ENCODE results near the gene AK8. TPM values are rescaled to one million over a fixed set of nuclear protein-coding genes. Genes with fewer than 3 reads are reported as not detected.

The AK8 gene
- total and polyA plus RNA-seq, 2 of the 4 experiments (the other 2 are of a cell fraction): under 0.01 to 0.09 TPM

- in situ Hi-C loops (cut with MboI; ENCODE audit: low sequenced_read_pairs) (no loop called here), intact Hi-C loops (cut with micrococcal nuclease) (no loop called here), dilution Hi-C loops (cut with HindIII; ENCODE audit: low sequenced_read_pairs, unreplicated experiment) (no loop called here)
- Histone ChIP-seq H4K20me1 (ENCODE audit: insufficient read depth, low read length) (no peaks in the 10 kb centered on the region), H2BK20ac (ENCODE audit: low read depth, low read length) (no peak overlapping the region), H3K4me3 (ENCODE audit: insufficient read depth, low read depth, low read length) (no peak overlapping the region), H2AK5ac (ENCODE audit: low read depth, low read length) (no peak overlapping the region), H3K79me1 (ENCODE audit: low read depth in 1 of 2, low read length in 2 of 2) (no peaks in the 10 kb centered on the region), H2AK9ac (replicated peaks; ENCODE audit: low read depth, low read length, poor library complexity) (no peak overlapping the region), H3K27ac (ENCODE audit: insufficient read depth, low read length) (no peak overlapping the region), H2BK5ac (ENCODE audit: low read depth, low read length, poor library complexity, severe bottlenecking) (no peak overlapping the region), H3K56ac (ENCODE audit: extremely low read depth, insufficient read depth, low read length) (no peak overlapping the region), H3K14ac (replicated peaks; ENCODE audit: low read depth, low read length) (no peak overlapping the region), H2BK120ac (ENCODE audit: low read depth, low read length) (no peak overlapping the region), H2AFZ (replicated peaks; ENCODE audit: low read length, poor library complexity) (no peak overlapping the region), H3K36me3 (ENCODE audit: control insufficient read depth, insufficient read depth, low read length) (no peaks in the 10 kb centered on the region), H4K91ac (ENCODE audit: insufficient read depth, low read depth, low read length) (no peak overlapping the region), H3K18ac (ENCODE audit: low read depth, low read length) (no peak overlapping the region), H3K23ac (ENCODE audit: low read depth, low read length) (no peak overlapping the region), H3K9me3 (ENCODE audit: control insufficient read depth, insufficient read depth, low read length) (no peaks in the 10 kb centered on the region), H3K4me1 (ENCODE audit: control insufficient read depth, insufficient read depth, low read length) (peaks cover 8% of the 10 kb centered on the region; the same call in 1 of the 2 replicates), H3K4me2 (ENCODE audit: low read depth, low read length) (no peak overlapping the region), H3K27me3 (ENCODE audit: control insufficient read depth, insufficient read depth, low read length) (peaks cover 34% of the 10 kb centered on the region), H4K8ac (ENCODE audit: low read depth in 2 of 2, low read length in 2 of 2) (no peak overlapping the region), H3K4ac (ENCODE audit: low read depth, low read length) (no peak overlapping the region), H3K9ac (ENCODE audit: low read depth, low read length) (no peak overlapping the region), H4K5ac (ENCODE audit: low read depth, low read length) (no peak overlapping the region), H2BK15ac (ENCODE audit: low read depth, low read length) (no peak overlapping the region), H3K9me1 (ENCODE audit: insufficient read depth, low read length) (no peaks in the 10 kb centered on the region)
- no TSS peak for BruUV-seq (replicated peaks)
- ChIA-PET CTCF (no interaction called here), POLR2A (ENCODE audit: unreplicated experiment) (no interaction called here)
- DNase-seq: no peak
- TF ChIP-seq USF2 (IDR thresholded peaks at IDR 0.05; ENCODE audit: low read depth, low read length): no peak
- TF ChIP-seq NFE2L2 (IDR thresholded peaks at IDR 0.05; ENCODE audit: low read depth, low read length): no peak
- no peak for TF ChIP-seq CHD1 (IDR thresholded peaks at IDR 0.05; ENCODE audit: low read depth, low read length)
- no peak for TF ChIP-seq POLR2A (IDR thresholded peaks at IDR 0.05; ENCODE audit: low read depth, low read length)
- no peak for TF ChIP-seq SMC3 (IDR thresholded peaks at IDR 0.05; ENCODE audit: low read depth, low read length)
- TF ChIP-seq RFX5 (IDR thresholded peaks at IDR 0.05; ENCODE audit: low read depth, low read length): no peak
- TF ChIP-seq BHLHE40 (IDR thresholded peaks at IDR 0.05; ENCODE audit: low read depth, low read length): no peak
- TF ChIP-seq MAFK (IDR thresholded peaks at IDR 0.05; ENCODE audit: low read depth, low read length): no peak
- TF ChIP-seq MAZ (IDR thresholded peaks at IDR 0.05; ENCODE audit: borderline replicate concordance, low read depth, low read length): no peak
- TF ChIP-seq CEBPB (IDR thresholded peaks at IDR 0.05; ENCODE audit: low read depth, low read length): no peak
- ATAC-seq (ENCODE audit: low read depth): no peak
- whole genome bisulfite sequencing, 2 experiments (ENCODE audit: extremely low coverage in 2 of 2, insufficient read length in 1 of 2): no CpG with 5 or more reads among the region's 5 CpGs
Observed at GRCh38 chr9:132855904-132856303, 22.2 kb downstream of the AK8 start.

Measured in IMR-90 (cell line).